SK-N-DZ (cell line): Measurements from ENCODE around the gene MUC6.

Experiments
- DNase-seq: peaks from one replicate; pipeline ENCODE4 v3.0.0-alpha.2; 2015; ENCODE audit warnings: low spot score

The MUC6 gene

DNA sequence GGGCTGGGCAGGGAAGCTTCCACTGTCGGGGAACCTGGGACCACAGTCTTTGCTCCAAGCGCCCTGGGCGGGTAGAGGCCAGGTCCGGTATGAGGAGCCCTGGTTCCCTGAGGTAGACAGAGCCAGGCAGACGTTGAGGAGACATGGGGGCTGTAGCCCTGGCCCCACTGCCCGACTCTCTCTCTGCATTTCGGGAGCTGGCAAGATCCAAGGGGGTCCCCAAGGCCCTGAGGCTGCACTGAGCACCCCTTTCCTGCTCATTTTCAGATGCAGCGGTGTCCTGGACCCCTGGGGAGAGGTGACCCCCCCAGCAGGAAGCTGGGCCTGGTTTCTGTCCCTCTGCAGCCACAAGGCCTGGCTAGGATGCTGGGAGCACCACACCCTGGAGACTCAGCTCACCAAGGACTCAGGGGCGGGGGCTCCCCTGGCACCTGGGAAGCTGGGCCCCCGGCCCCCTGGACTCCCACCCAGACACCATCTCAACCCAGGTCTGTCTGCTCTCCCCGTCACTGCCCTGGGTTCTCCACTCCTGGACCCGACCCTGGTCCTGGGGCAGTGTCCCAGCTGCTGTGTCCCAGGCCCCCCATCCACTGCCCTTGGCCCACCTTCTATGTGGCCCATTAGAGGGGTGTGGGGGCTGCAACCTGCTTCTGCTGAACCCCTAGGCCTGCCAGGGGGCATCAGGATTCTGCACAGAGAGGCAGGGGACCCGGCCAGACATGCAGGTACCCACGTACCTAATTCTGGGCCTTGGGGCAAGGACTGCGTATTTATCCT lies 15.0 kb upstream of the MUC6 start:
- no peak for DNase-seq

DNA sequence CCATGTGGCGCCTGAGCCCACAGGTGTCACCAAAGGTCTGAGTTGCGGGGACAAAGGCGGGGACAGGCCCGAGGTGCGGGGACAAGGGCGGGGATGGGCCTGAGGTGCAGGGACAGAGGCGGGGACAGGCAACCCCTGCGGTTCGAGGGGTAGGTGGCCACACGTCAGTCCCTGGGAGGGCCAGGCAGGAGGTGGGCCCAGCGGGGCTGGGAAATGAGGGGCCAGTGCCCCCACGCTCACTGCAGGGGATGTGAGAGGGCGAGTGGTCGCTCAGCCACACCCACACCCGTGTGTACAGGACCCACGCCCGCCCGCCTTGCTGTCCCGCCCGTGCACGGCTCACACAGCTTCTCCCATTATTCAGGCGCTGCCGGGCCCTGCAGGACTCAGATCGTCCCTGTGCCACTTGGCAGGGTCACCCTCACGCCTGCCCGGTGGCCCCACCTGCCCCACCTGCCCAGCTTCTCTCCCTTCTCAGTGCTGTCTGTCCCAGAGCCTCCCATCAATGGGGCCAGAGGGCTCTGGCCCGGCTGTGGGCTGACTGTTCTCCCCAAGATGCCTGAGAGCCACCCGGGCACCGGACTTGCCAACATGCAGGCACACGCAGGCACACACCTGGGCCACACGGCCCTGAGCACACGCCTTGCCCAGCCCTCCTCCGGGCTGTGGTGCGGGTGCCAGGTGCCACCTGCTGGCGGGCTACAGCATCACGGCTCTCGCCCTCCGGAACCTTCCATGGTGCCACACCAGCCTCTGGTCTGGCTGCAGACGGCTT lies 14.2 kb upstream of the MUC6 start:
- peak; percentile 61 for DNase-seq

DNA sequence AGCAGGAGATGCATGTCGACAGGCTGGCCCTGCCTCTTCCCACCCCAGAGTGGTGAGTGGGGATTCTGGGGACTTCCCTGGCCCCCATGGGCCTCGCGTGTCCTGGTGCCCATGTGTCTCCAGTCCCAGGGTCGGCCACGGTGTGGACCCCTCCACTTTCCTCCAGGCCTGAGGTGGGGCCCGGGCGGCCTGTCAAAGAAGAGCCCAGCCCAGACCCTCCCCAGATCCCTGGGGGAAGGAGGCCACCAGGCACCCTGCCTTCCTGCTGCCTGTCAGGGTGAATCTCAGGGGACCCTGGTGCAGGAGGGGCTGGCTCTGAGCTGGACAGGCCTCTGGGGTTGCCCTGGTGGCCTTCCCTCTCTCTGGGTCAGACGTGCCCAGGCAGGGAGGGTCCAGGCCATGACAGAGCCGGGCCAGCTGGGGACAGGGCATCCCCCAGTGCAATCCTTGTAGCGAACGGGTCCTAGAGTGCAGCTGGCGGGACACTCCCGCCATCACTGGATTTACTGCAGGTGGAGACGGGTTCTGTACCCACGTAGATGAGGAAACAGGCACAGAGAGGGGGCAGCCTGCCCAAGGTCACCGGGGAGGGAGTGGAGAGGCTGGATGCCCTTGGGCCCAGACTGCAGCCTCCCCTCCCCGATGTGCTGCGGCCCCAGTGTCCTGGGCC lies 13.5 kb upstream of the MUC6 start:
- no peak for DNase-seq

DNA sequence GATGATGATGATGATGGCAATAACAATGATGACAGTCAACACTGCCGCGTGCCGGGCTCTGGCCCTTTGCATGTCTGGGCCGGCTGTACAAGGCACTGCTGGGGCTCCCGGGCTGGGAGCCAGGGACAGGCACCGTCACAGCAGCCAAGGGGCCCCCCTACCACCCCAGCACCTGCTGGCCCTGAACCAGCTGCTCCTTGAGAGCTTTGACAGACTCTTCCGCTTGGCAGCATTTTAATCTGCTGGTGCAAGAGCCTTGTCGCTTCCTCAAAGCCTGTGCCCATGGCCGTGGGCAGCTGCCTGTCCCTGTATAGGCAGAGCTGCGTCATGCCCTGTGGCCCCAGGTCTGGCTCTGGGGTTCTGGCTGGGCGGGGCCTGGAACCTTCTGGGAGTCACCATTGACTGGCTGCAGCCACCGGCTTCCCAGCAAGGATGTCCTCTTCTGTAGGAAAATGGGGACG lies 12.9 kb upstream of the MUC6 start:
- DNase-seq, result no peak

DNA sequence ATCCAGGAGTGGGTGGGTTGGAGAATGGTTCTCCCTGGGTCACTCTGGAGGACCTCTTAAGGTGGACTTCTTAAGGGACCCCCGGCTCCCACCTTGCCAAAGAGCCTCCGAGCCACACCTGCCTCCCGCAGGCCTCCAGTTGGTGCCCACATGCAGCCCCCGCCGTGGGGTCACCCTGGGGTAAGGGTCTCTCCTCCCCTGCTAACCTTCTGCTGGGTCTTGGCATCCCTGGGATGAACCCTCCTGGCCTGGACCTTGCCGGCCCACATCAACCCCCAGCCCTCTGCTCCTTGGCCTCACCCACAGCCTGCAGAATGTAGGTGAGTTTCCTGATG lies 12.5 kb upstream of the MUC6 start:
- no peak for DNase-seq

DNA sequence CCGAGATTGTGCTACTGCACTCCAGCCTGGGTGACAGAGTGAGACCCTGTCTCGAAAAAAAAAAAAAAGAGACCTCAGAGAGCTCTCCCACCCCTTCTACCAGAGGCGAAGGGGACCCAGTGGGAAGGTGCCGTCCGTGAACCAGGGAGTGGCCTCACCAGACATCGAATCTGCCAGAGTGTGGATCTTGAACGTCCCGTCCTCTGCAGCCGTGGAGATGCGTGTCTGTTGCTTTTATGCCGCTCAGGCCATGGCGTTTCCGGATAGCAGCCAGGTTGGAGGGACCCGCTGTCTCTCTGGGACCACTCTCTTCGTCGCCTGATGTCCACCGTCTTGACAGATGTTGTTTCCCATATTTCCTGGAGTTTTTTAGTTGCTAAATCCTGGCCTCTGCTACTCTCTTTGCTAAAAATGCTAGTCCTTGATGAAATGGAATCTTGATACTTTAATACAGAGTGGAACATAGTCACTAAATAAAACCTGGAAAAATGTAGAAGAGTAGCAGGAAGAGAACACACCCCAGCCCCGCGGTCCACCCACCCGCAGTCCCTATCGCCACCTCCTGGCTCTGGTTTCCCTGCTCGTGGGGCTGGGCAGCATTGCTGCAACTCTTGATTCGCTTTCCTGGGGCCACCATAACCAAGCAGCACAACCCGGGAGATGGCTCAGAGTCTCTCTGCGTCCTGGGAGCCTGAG lies 12.0 kb upstream of the MUC6 start:
- DNase-seq, result no peak

DNA sequence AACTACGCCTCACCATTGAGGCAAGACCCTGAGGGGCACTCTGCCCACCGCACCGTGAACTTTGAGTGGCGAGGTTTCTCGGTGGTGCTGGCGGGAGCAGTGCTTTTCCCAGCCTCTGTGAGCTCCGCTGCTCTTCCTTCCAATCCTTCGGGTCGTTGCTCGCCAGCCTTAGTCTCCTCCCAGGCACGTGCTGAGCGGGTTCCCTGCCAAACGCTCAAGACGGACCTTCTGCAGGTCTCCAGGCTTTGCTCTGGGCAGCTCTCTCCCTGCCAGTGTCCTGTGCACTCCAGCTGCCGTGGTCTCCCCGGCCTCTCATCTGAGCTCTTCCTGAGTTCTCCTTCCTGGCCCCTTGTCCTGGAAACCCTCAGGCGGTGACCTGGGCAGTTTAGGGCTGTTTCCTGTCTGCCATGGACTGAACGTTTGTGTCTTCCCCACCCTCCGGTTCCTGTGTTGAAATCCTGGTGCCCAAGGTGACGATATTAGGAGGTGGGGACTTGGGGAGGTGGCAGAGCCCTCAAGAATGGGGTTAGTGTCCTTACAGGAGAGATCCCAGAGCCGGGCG lies 11.2 kb upstream of the MUC6 start:
- no peak for DNase-seq

DNA sequence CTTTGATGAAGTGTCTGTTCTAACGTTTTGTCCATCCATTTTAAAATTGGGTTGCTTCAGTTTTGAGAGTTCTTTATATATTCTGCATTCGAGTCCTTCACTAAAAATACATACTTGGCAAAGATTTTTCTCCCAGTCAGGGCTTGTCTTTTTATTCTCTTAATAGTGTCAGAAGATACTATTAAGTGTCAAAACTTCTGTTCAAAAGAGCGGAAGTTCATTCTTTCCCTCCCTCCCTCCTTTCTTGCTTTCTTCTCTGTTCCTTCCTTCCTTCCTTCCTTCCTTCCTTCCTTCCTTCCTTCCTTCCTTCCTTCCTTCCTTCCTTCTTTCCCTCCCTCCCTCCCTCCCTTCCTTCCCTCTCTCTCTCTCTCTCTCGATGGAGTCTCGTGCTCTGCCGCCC lies 7.6 kb upstream of the MUC6 start:
- no peak for DNase-seq

DNA sequence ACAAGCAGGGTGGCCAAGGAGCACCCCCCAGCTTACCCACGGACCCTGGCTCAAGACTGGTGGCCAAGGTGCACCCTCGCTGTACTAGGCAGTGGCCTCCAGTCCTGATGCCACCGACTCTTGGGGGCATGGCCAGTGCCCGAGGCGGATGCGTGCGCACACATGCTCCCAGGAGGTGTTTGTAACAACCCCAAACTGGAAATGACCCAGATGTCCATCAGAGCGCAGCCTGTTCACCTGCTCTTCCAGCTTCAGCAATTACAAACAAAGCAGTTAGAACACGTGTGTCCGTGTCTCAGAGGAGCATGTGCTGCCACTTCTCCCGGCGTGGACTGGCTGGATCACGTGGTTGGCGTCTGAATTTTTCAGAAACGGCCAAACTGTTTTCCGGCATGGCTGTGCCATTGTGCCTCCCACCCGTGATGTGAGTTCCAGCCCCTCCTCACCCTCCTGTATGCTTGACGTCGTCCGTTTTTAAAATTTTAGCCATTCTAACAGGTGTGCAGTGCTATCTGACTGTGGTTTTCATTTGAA lies 7.1 kb upstream of the MUC6 start:
- no peak for DNase-seq

DNA sequence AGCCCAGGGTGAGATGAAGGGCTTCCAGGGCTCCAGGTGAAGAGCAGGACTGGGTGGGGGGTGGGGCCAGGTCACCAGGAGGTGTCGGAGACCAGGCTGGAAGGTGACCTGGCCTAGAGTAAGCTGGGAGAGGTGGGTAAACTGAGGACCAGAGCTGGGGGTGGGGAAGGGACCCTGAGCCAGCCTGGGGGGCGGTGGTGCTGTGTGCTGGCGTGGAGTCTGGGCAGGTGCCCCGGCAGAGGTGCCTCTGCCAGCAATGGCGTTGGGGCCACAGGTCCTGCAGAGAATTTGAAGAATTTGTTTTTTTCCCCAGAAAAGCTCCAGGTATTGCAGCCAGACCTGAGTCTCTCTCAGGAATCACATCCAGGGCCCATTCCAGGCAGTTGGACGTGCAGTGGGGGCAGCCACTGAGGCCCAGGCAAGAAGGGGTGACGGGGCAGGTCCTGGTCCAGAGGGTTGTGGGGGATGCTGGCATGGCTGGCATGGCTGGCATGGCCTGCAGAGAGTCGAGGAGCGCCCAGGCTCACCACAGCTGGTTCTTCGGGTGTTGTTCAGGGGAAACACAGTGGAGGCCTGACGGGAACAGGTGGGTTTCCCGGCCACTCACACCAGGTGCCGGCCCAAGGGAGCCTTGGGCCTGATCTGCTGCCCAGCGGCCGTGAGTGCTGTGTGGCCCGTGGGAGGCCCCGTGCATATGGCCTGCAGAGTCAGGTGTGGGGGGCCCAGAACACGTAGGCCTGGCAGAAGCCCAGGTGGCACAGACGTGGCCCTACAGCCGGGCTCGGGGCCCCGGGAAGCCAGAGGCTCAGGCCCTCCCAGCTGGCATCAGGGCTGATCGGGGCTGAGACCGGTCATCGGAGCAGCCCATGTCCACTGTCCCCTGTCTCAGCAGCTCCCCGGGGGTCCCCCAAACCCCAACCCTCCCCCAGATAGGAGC lies 6.4 kb upstream of the MUC6 start:
- DNase-seq, result no peak

DNA sequence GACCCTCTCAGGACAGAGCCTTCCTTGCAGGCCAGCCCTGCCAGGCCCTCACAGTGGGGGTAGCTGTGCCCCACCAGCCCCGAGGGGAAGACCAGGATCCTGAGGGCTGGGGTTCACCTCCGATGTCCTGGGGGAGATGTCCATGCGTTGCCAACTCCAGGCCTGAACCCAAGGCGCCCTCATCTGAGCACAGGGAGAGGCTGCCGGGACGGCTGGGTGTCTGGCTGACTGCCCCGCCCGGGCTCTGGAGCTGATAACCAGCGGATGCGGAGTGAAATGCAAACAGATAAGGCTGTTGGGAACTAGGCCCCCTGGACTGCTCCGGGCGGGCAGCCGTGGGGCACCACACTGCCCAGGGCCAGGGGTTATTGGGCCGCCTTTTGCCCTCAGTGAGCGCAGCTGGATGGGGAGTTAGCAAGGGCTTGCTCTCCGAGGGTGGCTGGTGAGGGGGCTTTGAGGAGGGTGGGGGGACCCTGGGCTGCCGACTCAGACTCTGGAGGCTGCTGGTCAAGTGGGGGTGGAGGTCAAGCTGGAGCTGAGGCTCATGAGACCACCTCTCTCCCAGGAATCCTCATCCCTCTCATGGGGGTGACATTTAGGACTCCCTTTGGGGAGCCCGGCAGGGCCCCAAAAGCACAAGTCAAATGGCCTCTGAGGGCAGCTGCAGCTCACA lies 5.6 kb upstream of the MUC6 start:
- no peak for DNase-seq

DNA sequence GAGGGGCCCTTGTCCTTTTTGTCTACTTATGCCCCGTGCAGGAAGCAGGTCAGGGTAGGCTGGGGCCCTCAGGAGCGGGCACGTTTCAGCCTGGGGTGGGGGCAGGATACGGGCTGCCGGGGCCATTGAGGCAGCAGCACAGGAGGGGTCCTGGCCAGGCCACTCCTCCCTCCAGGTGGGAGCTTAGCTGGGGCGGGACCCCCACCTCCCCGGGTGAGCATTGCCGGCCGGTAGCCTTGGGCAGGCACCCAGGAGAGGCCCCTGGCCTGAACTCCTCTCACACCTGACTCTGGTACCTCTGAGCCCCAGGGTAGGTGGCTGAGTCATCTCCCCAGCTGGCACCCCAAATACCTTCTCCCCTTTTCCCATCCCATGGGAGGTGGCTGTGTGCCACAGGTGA lies 5.0 kb upstream of the MUC6 start:
- no peak for DNase-seq

DNA sequence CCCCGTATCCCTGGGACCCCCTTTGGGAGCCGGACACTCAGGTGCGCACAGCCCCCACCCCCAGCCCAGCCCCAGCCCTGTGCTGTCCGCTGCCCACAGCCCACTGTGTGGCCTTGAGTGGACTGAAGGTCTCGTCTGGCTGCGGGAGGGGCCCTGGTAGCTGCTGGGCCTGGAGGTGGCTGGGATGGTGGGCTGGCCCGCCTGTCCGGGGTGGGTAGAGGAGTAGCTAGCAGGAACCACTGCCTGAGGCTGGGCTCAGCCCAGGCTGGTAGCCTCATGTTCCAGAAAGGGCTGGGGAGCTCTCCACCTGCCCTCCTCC lies 4.6 kb upstream of the MUC6 start:
- DNase-seq, result no peak

DNA sequence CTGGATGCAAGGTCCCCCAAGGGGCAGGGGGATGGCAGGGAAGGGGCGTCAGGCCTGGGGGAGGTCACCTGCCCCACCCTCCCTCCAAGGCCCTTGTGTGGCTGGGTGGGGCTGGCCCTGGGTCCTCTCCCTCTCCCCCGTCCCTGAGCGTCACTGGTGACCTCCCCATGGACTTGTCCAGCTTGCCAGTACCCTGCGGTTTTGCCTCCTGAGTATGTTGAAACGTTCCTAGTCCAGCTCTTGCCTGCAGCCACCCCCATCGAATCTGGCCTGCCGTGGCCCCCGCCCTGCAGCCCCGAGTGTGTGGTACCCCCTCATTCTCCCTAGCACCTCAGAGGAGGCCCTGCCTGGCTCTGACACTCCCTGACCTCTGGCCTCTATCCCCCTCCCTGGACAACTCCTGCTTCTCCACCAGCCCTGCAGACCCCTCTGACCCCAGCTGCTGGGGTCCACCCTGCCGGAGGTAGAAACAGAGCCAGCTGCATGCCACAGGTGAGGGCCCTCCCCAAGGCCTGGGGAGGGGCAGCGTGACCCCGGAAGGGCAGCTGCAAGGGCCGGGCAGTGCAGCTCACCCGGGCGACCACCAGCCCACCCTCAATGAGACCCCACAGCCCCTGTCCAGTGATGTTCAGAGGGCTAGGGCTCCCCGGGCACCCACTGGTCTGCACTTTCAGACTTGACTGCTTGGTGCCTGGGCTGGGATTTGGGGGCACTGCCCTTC lies 4.1 kb upstream of the MUC6 start:
- no peak for DNase-seq

DNA sequence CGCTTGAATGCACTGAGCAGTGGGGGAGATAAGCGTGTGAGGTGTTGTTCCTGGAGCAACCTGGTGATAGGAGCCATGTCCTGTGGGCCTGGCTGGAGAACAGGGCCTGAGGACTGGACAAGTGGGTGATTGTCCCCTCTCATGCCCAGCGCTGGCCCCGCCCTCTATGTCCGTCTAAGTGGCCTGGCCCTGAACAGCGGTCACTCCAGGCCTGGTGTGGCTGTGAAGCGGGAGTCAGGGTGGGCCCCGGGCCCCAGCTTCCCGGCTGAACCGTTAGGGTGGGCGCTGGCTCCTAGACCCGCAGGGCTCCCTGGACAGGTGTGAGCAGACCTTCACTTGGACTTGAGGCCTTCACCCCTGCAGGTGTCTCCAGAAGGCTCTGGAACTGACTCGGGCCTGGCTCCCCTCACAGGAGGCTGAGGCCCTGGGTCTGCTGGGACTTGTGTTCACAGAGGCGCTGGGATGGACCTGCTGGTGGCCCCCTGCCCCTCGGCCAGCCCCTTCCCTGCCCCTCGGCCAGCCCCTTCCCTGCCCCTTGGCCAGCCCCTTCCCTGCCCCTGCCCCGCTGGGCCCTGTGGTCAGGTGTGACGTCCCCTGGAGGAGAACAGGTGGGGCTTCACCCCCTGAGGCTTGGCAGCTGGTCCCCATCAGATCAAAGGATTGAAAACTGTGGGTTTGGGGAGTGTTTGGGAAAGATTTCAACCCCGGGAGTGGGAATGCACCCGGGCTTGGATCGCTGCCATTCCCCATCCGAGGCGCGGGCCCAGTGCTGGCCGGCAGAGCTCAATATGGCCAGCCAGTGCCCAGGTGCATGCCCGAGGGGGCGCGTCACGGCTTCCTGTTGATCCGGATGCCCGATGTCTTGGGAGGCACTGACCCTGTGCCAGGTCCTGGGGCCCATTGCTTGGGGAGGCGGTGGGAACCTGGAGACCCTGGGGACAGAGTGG lies 3.2 kb upstream of the MUC6 start:
- DNase-seq, result no peak

DNA sequence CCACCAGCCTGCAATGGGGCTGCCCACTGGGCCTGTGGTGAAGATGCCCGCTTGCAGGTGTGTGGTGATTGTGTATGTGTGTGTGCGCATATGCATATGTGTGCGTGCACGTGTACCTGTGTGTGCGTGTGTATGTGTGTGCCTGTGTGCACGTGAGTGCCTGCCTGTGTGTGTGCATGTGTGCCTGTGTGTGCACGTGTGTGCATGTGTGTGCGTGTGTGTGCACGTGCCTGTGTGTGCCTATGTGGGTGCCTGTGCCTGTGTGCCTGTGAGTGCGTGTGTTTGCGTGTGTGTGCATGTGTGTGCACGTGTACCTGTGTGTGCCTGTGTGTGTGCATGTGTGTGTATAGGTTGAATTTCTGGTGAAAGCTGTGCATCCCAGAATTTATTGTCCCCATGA lies 2.4 kb upstream of the MUC6 start:
- no peak for DNase-seq

DNA sequence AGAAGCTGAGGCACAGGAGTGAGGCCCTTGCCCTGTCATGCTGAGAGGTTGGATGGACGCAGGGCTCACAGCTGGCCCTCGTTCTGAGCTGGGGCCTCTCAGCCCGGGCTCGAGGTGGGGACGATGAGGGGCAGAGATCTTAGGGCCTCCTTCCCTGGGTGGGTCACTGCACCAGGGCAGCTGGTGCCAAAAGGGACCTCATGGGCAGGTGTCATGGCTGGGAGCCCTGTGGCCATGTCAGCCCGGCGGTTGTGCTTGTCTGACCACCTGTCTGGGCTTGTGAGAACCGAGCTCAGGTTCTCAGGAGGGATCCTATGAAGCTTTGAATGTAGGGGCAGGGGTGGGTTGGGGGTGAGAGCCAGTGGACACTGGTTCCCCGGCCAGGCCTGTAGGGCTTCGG lies 1.8 kb upstream of the MUC6 start:
- DNase-seq, result no peak

DNA sequence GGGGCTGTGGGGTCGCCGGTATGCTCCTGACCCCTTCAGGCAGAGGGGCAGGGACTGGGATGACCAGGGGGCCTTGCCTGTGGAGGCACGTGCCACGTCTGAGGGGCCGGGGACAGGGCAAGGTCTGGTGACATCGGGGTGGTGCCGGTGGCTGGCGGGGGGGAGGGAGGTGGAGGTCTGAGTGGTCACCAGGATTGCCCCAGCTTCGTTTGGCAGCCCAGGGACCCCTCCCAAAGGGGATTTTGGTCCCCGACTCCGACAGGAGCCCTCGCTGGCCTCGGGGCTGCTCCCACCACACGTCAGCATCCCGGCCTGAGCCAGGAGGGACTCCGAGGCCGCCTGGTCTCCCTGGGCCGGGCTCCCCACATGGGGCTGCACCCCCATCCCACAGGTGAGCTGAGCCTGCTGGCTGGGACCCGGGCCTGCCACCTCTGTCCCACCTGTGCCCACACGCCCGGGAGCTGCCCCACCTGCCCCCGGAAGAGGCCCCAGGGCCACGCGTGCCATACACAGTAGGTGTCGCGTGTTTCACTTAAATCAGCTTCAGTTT lies 1.1 kb upstream of the MUC6 start:
- no peak for DNase-seq
